Smooth muscle cell (in vitro differentiated cells): ENCODE data around the gene CALML5. TPM values are rescaled to one million over a fixed set of nuclear protein-coding genes. Genes with fewer than 3 reads are reported as not detected.

Source experiments
- DNase-seq: peaks from one replicate; lab custom pipeline; 2025; ENCODE audit not compliant: unreplicated experiment; lab: John Stamatoyannopoulos, UW
- H2AFZ ChIP-seq: fragments of 200-600 bp; sonication (generic); 2 replicates; pipeline ENCODE4 v1.6.0; 2016; ENCODE audit warnings: antibody characterized with exemption, low read depth, mild to moderate bottlenecking
- H3F3A ChIP-seq: fragments of 200-600 bp; sonication (generic); 2 replicates; pipeline ENCODE4 v1.6.0; 2017; ENCODE audit warnings: antibody characterized with exemption, low read depth
- H3K27ac ChIP-seq: fragments of 200-600 bp; sonication (generic); 2 replicates; pipeline ENCODE4 v1.5.1; 2016; ENCODE audit warnings: low read depth, mild to moderate bottlenecking
- H3K27me3 ChIP-seq: fragments of 200-600 bp; sonication (generic); 2 replicates; pipeline ENCODE4 v1.6.1; 2016; ENCODE audit warnings: low read depth, mild to moderate bottlenecking
- H3K36me3 ChIP-seq: fragments of 200-600 bp; sonication (generic); 2 replicates; pipeline ENCODE4 v1.5.1; 2016; ENCODE audit warnings: low read depth
- H3K4me1 ChIP-seq: fragments of 200-600 bp; sonication (generic); 2 replicates; pipeline ENCODE4 v1.5.1; 2016; ENCODE audit warnings: low read depth
- H3K4me2 ChIP-seq: fragments of 200-600 bp; sonication (generic); 2 replicates; pipeline ENCODE4 v1.6.0; 2016; ENCODE audit warnings: mild to moderate bottlenecking
- H3K4me3 ChIP-seq: fragments of 200-600 bp; sonication (generic); 2 replicates; pipeline ENCODE4 v1.5.1; 2016; ENCODE audit warnings: mild to moderate bottlenecking
- H3K79me2 ChIP-seq: fragments of 200-600 bp; sonication (generic); 2 replicates; pipeline ENCODE4 v1.6.0; 2016; ENCODE audit warnings: low read depth, mild to moderate bottlenecking
- H3K9ac ChIP-seq: fragments of 200-600 bp; sonication (generic); 2 replicates; pipeline ENCODE4 v1.6.0; 2016; ENCODE audit warnings: low read depth
- H3K9me3 ChIP-seq: fragments of 200-600 bp; sonication (generic); replicated peaks from 2 replicates; pipeline ENCODE4 v1.5.1; 2016; ENCODE audit warnings: low read depth
- H4K20me1 ChIP-seq: fragments of 200-600 bp; sonication (generic); 2 replicates; pipeline ENCODE4 v1.6.0; 2016; ENCODE audit warnings: low read depth
- CTCF ChIP-seq: fragments of 200-600 bp; sonication (generic); IDR thresholded peaks from 2 replicates; pipeline ENCODE4 v1.5.1; 2017; ENCODE audit warnings: borderline replicate concordance, mild to moderate bottlenecking, antibody characterized with exemption; ENCODE audit not compliant: insufficient read depth, poor library complexity, severe bottlenecking
- WGBS: methylation state at CpG from one replicate; pipeline ENCODE4 v1.1.7; 2016; ENCODE audit warnings: low lambda C conversion rate; 5-methylcytosine and 5-hydroxymethylcytosine counted together
- polyA plus RNA-seq: library from polyadenylated mRNA; unstranded; fragments of >200 nt; fragmentation: Nextera tagmentation; extraction: Ambion mirVana; gene quantifications from 2 replicates; pipeline ENCODE4 v1.2.1, GENCODE V29; 2016
- total RNA-seq: library from RNA; depleted of rRNA; stranded (reverse); fragments of >200 nt; gene quantifications from 2 replicates; pipeline ENCODE4 v1.2.3, GENCODE V29; 2014

The CALML5 gene
- total and polyA plus RNA-seq, 2 experiments from 2014 or later = 16.5 to 24.3 TPM

GRCh38 chr10:5530412-5530806 lies 31.0 kb upstream of the CALML5 start:
- H2AFZ ChIP-seq = no peak overlapping the region
- no peak overlapping the region for H3K9ac ChIP-seq
- WGBS = 93% methylated on average over 5 of the region's 5 CpGs
- H3K4me3 ChIP-seq = no peak overlapping the region
- no peaks in the 10 kb centered on the region for H3K4me1 ChIP-seq
- H3K27me3 ChIP-seq = no peaks in the 10 kb centered on the region
- TF ChIP-seq CTCF = no peak
- no peak overlapping the region for H3K4me2 ChIP-seq
- no peaks in the 10 kb centered on the region for H3K36me3 ChIP-seq
- H3F3A ChIP-seq = peaks cover 5% of the 10 kb centered on the region
- H4K20me1 ChIP-seq = no peaks in the 10 kb centered on the region
- no peaks in the 10 kb centered on the region for H3K9me3 ChIP-seq
- H3K79me2 ChIP-seq = no peaks in the 10 kb centered on the region
- no peak for DNase-seq
- H3K27ac ChIP-seq = no peak overlapping the region

GRCh38 chr10:5529702-5530411 lies 30.5 kb upstream of the CALML5 start:
- Histone ChIP-seq H3K79me2 (no peaks in the 10 kb centered on the region), H3K4me1 (no peaks in the 10 kb centered on the region), H3K27ac (no peak overlapping the region), H3K4me2 (no peak overlapping the region), H3F3A (peaks cover under 1% of the 10 kb centered on the region), H3K27me3 (no peaks in the 10 kb centered on the region), H3K9me3 (no peaks in the 10 kb centered on the region), H3K36me3 (no peaks in the 10 kb centered on the region), H4K20me1 (no peaks in the 10 kb centered on the region), H2AFZ (no peak overlapping the region), H3K4me3 (no peak overlapping the region), H3K9ac (no peak overlapping the region)
- no peak for DNase-seq
- 73% methylated on average over 7 of the region's 7 CpGs for WGBS
- no peak for TF ChIP-seq CTCF

GRCh38 chr10:5528989-5529701 lies 29.8 kb upstream of the CALML5 start:
- DNase-seq = no peak
- H3K9me3 ChIP-seq = no peaks in the 10 kb centered on the region
- H2AFZ ChIP-seq = no peak overlapping the region
- no peak overlapping the region for H3K9ac ChIP-seq
- no peaks in the 10 kb centered on the region for H3K4me1 ChIP-seq
- H3K27ac ChIP-seq = no peak overlapping the region
- no peaks in the 10 kb centered on the region for H3K79me2 ChIP-seq
- no peaks in the 10 kb centered on the region for H4K20me1 ChIP-seq
- no peaks in the 10 kb centered on the region for H3K27me3 ChIP-seq
- H3F3A ChIP-seq = no peaks in the 10 kb centered on the region
- TF ChIP-seq CTCF = no peak
- H3K36me3 ChIP-seq = no peaks in the 10 kb centered on the region
- H3K4me3 ChIP-seq = no peak overlapping the region
- no peak overlapping the region for H3K4me2 ChIP-seq
- 97% methylated on average over 11 of the region's 11 CpGs for WGBS
